ENCODE measurements around the gene SLC25A47.

Gene SLC25A47

DNA sequence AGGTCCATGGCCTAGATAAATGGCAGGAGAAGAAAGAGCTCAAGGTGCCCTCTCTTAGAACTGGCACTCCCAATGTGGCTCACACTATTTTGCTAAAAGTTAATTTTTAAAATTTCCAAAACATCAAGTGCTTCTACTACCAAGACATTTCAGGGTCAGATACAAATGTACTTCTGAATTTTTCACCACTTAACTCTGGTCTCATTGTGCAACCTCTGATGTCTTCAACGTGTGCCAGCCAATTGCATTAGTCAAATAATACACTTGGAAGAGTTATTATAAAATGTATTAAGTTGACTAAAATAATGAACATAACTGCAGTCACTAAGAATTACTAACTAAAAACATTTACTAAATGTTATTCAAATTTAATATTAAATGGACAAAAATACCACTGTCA lies 41.3 kb downstream of the SLC25A47 start:
- Histone ChIP-seq H3K9me3 (ENCODE audit: control insufficient read depth, low read depth, low read length) (no peaks in the 10 kb centered on the region), H3K27me3 (ENCODE audit: control insufficient read depth, insufficient read depth, low read length) (no peaks in the 10 kb centered on the region), H3K36me3 (ENCODE audit: control insufficient read depth, low read depth, low read length) (peaks cover 66% of the 10 kb centered on the region), H3K27ac (ENCODE audit: low read length) (no peak overlapping the region), H3K4me1 (ENCODE audit: control insufficient read depth, low read depth, low read length) (no peaks in the 10 kb centered on the region), H3K9ac (ENCODE audit: low read length) (no peak overlapping the region), H3K4me3 (ENCODE audit: low read length) (no peak overlapping the region)

DNA sequence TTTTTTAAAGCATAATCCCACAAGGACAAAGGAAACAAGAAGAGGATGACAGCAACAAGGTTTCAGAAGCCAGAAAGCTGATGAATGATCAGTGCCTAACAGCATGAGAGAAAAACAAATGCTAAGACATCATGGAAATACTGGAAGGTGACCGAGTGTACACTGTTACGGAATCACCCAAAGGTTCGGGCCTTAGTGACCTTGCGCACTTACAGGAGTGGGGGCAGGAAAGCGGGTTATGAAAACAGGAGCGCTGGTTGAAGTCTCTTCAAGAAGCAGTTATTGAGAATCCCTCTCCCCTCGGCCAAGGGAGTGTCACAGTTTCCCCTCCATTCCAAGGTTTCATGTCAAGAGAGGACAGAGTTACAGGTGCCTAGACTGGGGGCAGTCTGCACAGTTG lies 42.6 kb downstream of the SLC25A47 start:
- Histone ChIP-seq H3K4me3 (ENCODE audit: low read length) (no peak overlapping the region), H3K4me1 (ENCODE audit: control insufficient read depth, low read depth, low read length) (no peaks in the 10 kb centered on the region), H3K27me3 (ENCODE audit: control insufficient read depth, insufficient read depth, low read length) (no peaks in the 10 kb centered on the region), H3K9me3 (ENCODE audit: control insufficient read depth, low read depth, low read length) (no peaks in the 10 kb centered on the region), H3K9ac (ENCODE audit: low read length) (no peak overlapping the region), H3K36me3 (ENCODE audit: control insufficient read depth, low read depth, low read length) (peaks cover 56% of the 10 kb centered on the region), H3K27ac (ENCODE audit: low read length) (no peak overlapping the region)

DNA sequence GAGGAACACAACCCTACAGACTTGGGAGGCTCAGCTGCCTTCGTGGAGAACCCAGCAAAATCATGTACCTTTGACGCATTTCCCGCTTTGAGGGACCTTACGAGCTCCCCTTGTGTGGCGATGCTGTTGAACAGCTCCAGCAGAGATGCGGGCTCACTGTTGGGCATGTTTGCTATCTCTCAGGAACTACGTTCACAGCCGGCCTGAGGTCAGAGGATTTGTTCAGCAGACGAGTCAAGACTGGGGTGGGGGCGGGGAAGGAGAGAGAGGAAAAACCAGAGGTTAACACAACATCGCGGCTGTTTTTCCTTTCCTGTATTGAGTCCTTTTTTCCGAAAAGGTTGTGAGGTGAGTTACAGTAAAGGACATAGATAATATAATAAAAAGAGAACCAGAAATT lies 45.9 kb downstream of the SLC25A47 start:
- Histone ChIP-seq H3K9ac (ENCODE audit: low read length) (no peak overlapping the region), H3K36me3 (ENCODE audit: control insufficient read depth, low read depth, low read length) (peaks cover 26% of the 10 kb centered on the region)

DNA sequence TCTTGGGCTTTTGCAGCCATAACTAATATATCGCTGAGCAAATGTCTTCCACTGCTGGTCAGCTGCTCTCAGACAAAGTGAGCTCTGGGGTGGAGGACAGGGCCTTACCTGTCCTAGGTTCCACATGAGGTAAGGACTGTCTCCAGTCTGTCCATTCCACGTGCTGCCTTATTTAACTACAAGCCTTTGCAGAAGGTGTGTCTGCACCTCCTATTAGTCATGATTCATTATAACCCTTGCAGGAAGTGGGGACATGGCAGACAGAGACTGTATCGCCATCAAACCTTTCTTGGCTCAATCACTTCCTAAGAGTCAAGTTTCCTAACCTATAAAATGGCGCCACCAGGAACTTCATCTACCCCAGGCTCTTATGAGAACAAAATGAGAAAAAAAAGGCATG lies 46.9 kb downstream of the SLC25A47 start:
- H3K4me1 ChIP-seq (ENCODE audit: control insufficient read depth, low read depth, low read length), result peaks cover 12% of the 10 kb centered on the region
- no peak overlapping the region for H3K9ac ChIP-seq (ENCODE audit: low read length)
- H3K9me3 ChIP-seq (ENCODE audit: control insufficient read depth, low read depth, low read length), result no peaks in the 10 kb centered on the region
- no peak overlapping the region for H3K27ac ChIP-seq (ENCODE audit: low read length)
- H3K36me3 ChIP-seq (ENCODE audit: control insufficient read depth, low read depth, low read length), result peaks cover 24% of the 10 kb centered on the region
- no peaks in the 10 kb centered on the region for H3K27me3 ChIP-seq (ENCODE audit: control insufficient read depth, insufficient read depth, low read length)
- no peak overlapping the region for H3K4me3 ChIP-seq (ENCODE audit: low read length)

More for the DNA sequence above, 45.9 kb downstream of the SLC25A47 start:
- H3K27me3 ChIP-seq (ENCODE audit: control insufficient read depth, insufficient read depth, low read length), result no peaks in the 10 kb centered on the region
- no peak overlapping the region for H3K27ac ChIP-seq (ENCODE audit: low read length)
- no peaks in the 10 kb centered on the region for H3K9me3 ChIP-seq (ENCODE audit: control insufficient read depth, low read depth, low read length)
- peaks cover 10% of the 10 kb centered on the region for H3K4me1 ChIP-seq (ENCODE audit: control insufficient read depth, low read depth, low read length)
- no peak overlapping the region for H3K4me3 ChIP-seq (ENCODE audit: low read length)

DNA sequence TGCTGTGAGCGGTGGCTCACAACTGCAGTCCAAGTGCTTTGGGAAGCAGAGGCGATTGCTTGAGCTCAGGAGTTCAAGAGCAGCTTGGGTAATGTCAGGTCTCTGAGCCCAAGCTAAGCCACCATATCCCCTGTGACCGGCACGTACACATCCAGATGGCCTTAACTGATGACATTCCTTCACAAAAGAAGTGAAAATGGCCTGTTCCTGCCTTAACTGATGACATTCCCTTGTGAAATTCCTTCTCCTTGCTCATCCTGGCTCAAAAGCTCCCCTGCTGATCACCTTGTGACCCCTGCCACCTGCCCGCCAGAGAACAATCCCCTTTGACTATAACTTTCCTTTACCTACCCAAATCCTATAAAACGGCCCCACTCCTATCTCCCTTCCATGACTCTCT lies 48.6 kb downstream of the SLC25A47 start:
- Histone ChIP-seq H3K9me3 (ENCODE audit: control insufficient read depth, low read depth, low read length) (no peaks in the 10 kb centered on the region), H3K36me3 (ENCODE audit: control insufficient read depth, low read depth, low read length) (peaks cover 12% of the 10 kb centered on the region), H3K9ac (ENCODE audit: low read length) (no peak overlapping the region), H3K4me3 (ENCODE audit: low read length) (no peak overlapping the region), H3K27ac (ENCODE audit: low read length) (no peak overlapping the region), H3K27me3 (ENCODE audit: control insufficient read depth, insufficient read depth, low read length) (no peaks in the 10 kb centered on the region), H3K4me1 (ENCODE audit: control insufficient read depth, low read depth, low read length) (peaks cover 15% of the 10 kb centered on the region)

DNA sequence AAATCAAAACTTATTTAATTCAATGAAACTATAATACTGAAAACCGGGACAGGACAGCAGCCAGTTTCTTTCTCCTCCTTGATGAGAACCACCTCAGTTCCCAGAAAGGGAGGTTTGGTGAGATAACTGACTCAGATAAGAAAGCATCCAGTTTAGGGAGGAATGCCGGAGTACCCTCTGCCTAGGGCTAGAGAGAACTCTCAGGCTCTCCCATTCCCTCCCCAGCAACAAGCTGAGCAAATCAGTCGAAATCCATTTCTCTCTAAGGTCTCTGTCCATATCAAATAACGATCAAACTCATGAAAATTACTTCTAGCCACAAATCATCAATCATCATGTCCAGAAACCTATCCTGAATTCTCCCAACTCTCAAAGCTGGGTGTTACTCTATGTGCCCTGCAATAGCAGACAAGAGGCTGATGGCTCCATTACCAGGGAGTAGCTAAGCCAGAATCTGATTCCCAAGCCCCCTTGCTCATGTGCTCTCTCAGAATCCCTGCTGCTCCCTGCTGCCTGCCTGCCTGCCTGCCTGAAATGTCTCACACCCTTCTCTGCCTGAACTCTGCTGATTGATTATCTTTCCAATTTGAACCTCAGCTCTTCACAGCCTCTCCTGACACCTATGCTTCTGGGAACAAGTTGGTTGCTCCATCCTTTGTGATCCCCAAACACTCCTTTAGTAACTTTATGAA lies 49.4 kb downstream of the SLC25A47 start:
- Histone ChIP-seq H3K9ac (ENCODE audit: low read length) (no peak overlapping the region), H3K4me3 (ENCODE audit: low read length) (no peak overlapping the region)

DNA sequence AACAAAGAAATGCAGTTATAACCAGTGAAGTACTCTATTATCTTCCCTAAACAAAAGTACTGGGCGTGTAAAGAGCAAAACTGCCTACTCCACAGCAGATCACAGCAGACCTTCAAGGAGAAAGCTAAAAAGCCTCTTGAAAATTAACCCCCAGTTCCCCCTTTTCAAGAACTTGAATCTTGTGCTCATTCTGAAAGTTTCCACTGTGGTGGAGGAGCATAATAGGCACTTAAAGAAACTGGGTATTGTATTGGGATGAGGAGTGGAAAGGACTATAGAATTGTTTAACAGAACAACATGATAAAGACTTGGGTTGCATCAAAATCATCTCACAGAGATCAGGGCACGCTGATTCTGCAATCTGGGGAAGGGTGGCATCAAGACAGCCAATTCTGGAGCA lies 51.1 kb downstream of the SLC25A47 start:
- H3K36me3 ChIP-seq (ENCODE audit: control insufficient read depth, low read depth, low read length), result peaks cover 3% of the 10 kb centered on the region
- H3K4me1 ChIP-seq (ENCODE audit: control insufficient read depth, low read depth, low read length), result peaks cover 19% of the 10 kb centered on the region
- no peak overlapping the region for H3K9ac ChIP-seq (ENCODE audit: low read length)
- H3K4me3 ChIP-seq (ENCODE audit: low read length), result peak overlapping the region; percentile 94
- no peaks in the 10 kb centered on the region for H3K27me3 ChIP-seq (ENCODE audit: control insufficient read depth, insufficient read depth, low read length)
- H3K9me3 ChIP-seq (ENCODE audit: control insufficient read depth, low read depth, low read length), result no peaks in the 10 kb centered on the region
- H3K27ac ChIP-seq (ENCODE audit: low read length), result no peak overlapping the region

More for the DNA sequence above, 49.4 kb downstream of the SLC25A47 start:
- no peak overlapping the region for H3K27ac ChIP-seq (ENCODE audit: low read length)
- H3K4me1 ChIP-seq (ENCODE audit: control insufficient read depth, low read depth, low read length), result peaks cover 16% of the 10 kb centered on the region
- peaks cover 12% of the 10 kb centered on the region for H3K36me3 ChIP-seq (ENCODE audit: control insufficient read depth, low read depth, low read length)
- no peaks in the 10 kb centered on the region for H3K9me3 ChIP-seq (ENCODE audit: control insufficient read depth, low read depth, low read length)
- no peaks in the 10 kb centered on the region for H3K27me3 ChIP-seq (ENCODE audit: control insufficient read depth, insufficient read depth, low read length)

DNA sequence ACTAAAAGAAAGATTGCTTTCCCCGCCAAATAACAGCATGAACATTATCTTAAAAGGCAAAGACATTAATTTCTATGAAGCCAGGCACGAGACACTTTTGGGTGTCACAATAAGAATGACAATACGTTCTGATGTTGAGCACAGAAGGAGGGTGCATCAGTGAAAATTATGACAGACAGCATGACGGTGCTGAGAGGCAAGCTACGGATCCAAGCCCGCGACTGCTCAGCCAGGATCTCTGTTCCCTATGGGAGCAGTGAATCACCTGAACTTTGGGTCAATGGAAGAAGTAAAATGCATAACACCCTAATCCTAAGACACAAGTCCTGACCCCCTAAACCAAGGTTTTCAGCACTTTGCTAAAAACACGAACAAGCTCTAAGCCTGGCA lies 51.7 kb downstream of the SLC25A47 start:
- H3K27me3 ChIP-seq (ENCODE audit: control insufficient read depth, insufficient read depth, low read length), result no peaks in the 10 kb centered on the region
- H3K4me3 ChIP-seq (ENCODE audit: low read length), result peak overlapping the region; percentile 94
- no peaks in the 10 kb centered on the region for H3K9me3 ChIP-seq (ENCODE audit: control insufficient read depth, low read depth, low read length)
- H3K4me1 ChIP-seq (ENCODE audit: control insufficient read depth, low read depth, low read length), result peaks cover 19% of the 10 kb centered on the region
- peak overlapping the region; percentile 96 for H3K27ac ChIP-seq (ENCODE audit: low read length)
- peak overlapping the region; percentile 98 for H3K9ac ChIP-seq (ENCODE audit: low read length)
- H3K36me3 ChIP-seq (ENCODE audit: control insufficient read depth, low read depth, low read length), result peaks cover 3% of the 10 kb centered on the region

DNA sequence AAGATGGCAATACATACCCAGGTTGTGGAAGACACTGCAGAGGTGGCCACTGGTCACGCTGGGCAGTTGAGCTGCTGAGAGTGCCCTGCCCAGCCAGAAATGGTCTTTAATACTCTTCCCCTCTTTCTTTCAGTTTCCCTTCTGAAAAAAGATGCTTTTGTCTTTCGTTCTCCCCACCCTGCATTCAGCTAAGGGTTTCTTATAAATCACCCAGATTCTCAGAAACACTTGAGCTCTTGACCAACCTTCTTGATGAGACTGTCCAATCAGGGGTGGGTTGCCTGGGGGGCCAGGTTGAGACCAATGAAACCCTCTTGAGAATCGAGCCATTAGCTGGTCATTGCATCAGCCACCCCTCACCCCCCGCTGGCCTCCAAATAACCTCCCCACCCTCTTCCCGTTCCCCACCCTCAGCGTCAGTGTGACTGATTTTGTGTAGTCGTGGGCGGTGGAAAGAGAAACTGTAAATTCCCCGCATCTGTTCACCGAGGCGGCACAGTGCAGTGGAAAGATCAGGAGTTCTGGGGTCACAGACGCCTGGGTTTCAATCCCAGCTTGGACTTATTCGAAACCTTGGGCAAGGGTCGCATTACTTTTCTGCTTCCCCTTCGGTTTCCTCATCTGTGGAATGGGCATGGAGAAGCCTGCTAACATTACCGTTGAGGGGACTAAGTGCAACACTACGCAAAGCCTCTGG lies 52.3 kb downstream of the SLC25A47 start:
- H3K9me3 ChIP-seq (ENCODE audit: control insufficient read depth, low read depth, low read length), result no peaks in the 10 kb centered on the region
- H3K4me1 ChIP-seq (ENCODE audit: control insufficient read depth, low read depth, low read length), result peaks cover 19% of the 10 kb centered on the region

DNA sequence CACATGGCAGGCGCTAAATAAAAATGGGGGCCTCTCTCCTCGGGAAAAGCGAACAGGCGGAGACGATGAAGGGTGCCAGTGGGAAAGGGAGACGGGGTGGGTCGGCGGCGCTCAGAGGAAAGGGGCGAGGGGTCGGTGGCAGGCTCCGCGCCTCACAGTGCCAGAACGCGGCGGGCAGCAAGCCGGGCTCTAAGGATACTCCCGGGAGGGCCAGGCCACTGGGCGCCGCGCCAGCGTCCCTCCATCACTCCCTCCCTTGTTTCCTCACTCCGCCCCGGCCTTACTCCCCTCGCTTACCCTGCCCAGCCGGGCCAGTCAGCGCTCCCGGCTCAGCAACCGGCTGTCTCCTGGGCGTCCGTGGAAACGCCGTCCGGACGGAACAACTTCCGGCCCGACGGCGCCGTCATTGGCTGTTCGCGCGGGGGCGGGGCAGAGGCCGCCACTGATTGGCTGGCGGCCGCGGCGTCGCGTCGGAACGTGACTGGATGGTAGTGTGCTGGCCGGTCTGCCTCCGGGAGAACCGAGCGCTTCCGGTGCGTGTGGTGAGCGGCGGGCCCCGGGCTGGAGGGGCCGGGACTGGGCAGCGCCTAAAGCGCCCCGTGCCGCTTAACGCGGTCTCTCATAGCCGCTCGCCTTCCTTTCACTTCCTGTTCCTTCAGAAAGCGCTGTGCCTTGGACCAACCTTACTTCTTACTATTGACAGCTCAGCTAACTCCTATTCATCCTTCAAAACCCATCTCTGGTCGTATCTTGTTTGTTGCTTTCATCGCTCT lies 53.0 kb downstream of the SLC25A47 start, which contains the start of gene WDR25:
WDR25 (plus strand) TSS at position 523 of the 773 bp plus-strand sequence.
- H3K4me1 ChIP-seq (ENCODE audit: control insufficient read depth, low read depth, low read length), result peaks cover 19% of the 10 kb centered on the region
- H3K4me3 ChIP-seq (ENCODE audit: low read length), result peak within 1 kb of the TSS; percentile 94
- H3K36me3 ChIP-seq (ENCODE audit: control insufficient read depth, low read depth, low read length), result no peaks in the 10 kb centered on the region
- H3K9me3 ChIP-seq (ENCODE audit: control insufficient read depth, low read depth, low read length), result no peaks in the 10 kb centered on the region
- peak within 1 kb of the TSS; percentile 96 for H3K27ac ChIP-seq (ENCODE audit: low read length)
- H3K27me3 ChIP-seq (ENCODE audit: control insufficient read depth, insufficient read depth, low read length), result no peaks in the 10 kb centered on the region
- peak within 1 kb of the TSS; percentile 98 for H3K9ac ChIP-seq (ENCODE audit: low read length)

More for the DNA sequence above, 52.3 kb downstream of the SLC25A47 start:
- Histone ChIP-seq H3K4me3 (ENCODE audit: low read length) (peak overlapping the region; percentile 94), H3K27ac (ENCODE audit: low read length) (peak overlapping the region; percentile 96), H3K27me3 (ENCODE audit: control insufficient read depth, insufficient read depth, low read length) (no peaks in the 10 kb centered on the region), H3K9ac (ENCODE audit: low read length) (peak overlapping the region; percentile 98), H3K36me3 (ENCODE audit: control insufficient read depth, low read depth, low read length) (no peaks in the 10 kb centered on the region)

DNA sequence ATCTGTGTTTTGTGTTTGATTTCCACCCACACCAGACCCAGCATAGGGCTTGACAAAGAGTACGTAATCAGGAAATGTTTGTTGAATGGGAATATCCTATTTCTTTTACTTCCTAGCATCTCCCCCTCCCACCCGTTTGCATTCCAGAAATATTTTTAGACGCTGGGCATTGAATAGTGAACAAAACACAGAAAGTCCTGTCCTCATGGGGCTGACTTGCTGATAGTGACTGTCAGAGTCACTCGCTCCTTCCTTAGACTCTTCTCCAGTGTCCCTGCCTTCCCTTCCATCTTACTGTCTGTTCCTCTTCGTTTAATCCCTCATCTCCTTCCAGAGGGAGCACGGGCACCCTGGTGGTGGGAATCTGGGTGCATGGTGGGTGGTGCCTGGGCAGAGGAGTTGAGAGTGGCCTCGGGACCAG lies 53.6 kb downstream of the SLC25A47 start:
- no peaks in the 10 kb centered on the region for H3K27me3 ChIP-seq (ENCODE audit: control insufficient read depth, insufficient read depth, low read length)
- H3K4me3 ChIP-seq (ENCODE audit: low read length), result peak overlapping the region; percentile 94
- no peaks in the 10 kb centered on the region for H3K9me3 ChIP-seq (ENCODE audit: control insufficient read depth, low read depth, low read length)
- H3K9ac ChIP-seq (ENCODE audit: low read length), result peak overlapping the region; percentile 65
- H3K4me1 ChIP-seq (ENCODE audit: control insufficient read depth, low read depth, low read length), result peaks cover 15% of the 10 kb centered on the region
- peak overlapping the region; percentile 65 for H3K27ac ChIP-seq (ENCODE audit: low read length)
- H3K36me3 ChIP-seq (ENCODE audit: control insufficient read depth, low read depth, low read length), result no peaks in the 10 kb centered on the region

Data from iPS-18a (cell line).